ENCODE results near the gene LGALS7B.

The LGALS7B gene

GRCh38 chr19:38830039-38830733 lies 41.2 kb downstream of the LGALS7B start:
- H3K9me2 ChIP-seq (ENCODE audit: low read depth, low read length): no peaks in the 10 kb centered on the region
- peak overlapping the region; percentile 92; the same call in 1 of the 2 replicates for H3K9ac ChIP-seq (ENCODE audit: low read length)
- peak overlapping the region; percentile 89 for H3K4me2 ChIP-seq (ENCODE audit: low read length)
- H2AFZ ChIP-seq (ENCODE audit: low read length): no peak overlapping the region
- H3K27ac ChIP-seq (ENCODE audit: low read depth, low read length, poor library complexity, severe bottlenecking): no peak overlapping the region
- peaks cover 23% of the 10 kb centered on the region for H3K4me1 ChIP-seq (ENCODE audit: insufficient read depth, low read length, severe bottlenecking)
- H3K9me3 ChIP-seq (ENCODE audit: low read length): no peaks in the 10 kb centered on the region
- H3K79me2 ChIP-seq (ENCODE audit: insufficient read depth, low read length): no peaks in the 10 kb centered on the region
- H3K27me3 ChIP-seq (ENCODE audit: insufficient read depth, low read length): no peaks in the 10 kb centered on the region
- TF ChIP-seq EZH2 (IDR thresholded peaks at IDR 0.05; ENCODE audit: borderline replicate concordance, low read length) (no peak), CTCF (IDR thresholded peaks at IDR 0.05; ENCODE audit: low read length) (no peak)
- H3F3A ChIP-seq (ENCODE audit: insufficient read depth, low read length): no peaks in the 10 kb centered on the region
- peak overlapping the region; percentile 80 for H3K4me3 ChIP-seq (ENCODE audit: low read depth, low read length, poor library complexity, severe bottlenecking)
- H4K20me1 ChIP-seq (ENCODE audit: insufficient read depth, low read length): no peaks in the 10 kb centered on the region
- peaks cover 35% of the 10 kb centered on the region for H3K36me3 ChIP-seq (ENCODE audit: insufficient read depth, low read length)

DNA sequence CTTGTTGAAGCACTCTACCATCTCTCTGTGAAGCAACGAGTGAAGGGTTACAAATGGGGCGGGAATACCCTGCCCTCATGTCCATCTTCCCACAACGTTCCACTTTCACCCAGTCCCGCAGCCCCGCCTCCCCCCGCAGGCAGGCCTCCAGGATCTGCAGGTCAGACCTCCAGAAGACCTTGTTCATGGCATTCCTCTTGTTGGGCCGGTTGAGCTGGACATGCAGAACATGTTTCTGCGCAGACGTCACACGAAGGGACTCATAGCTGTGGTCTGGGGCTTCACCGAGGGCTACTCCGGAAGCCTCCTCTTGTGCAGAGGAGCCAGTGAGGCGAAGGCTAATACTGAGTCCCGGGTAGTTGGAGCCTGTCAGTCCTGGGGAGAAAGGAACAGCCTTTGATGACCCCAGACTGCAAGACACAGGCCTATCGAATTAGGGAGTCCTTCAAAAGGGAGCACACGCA lies 42.2 kb downstream of the LGALS7B start:
- H3K27ac ChIP-seq (ENCODE audit: low read depth, low read length, poor library complexity, severe bottlenecking): peak overlapping the region; percentile 69
- H3K9ac ChIP-seq (ENCODE audit: low read length): peak overlapping the region; percentile 92
- H3K27me3 ChIP-seq (ENCODE audit: insufficient read depth, low read length): no peaks in the 10 kb centered on the region
- H3F3A ChIP-seq (ENCODE audit: insufficient read depth, low read length): peaks cover 4% of the 10 kb centered on the region; the same call in 1 of the 2 replicates
- peak overlapping the region; percentile 89 for H3K4me2 ChIP-seq (ENCODE audit: low read length)
- no peaks in the 10 kb centered on the region for H3K9me2 ChIP-seq (ENCODE audit: low read depth, low read length)
- H3K9me3 ChIP-seq (ENCODE audit: low read length): no peaks in the 10 kb centered on the region
- H3K4me3 ChIP-seq (ENCODE audit: low read depth, low read length, poor library complexity, severe bottlenecking): peak overlapping the region; percentile 80
- peaks cover 23% of the 10 kb centered on the region for H3K4me1 ChIP-seq (ENCODE audit: insufficient read depth, low read length, severe bottlenecking)
- no peaks in the 10 kb centered on the region for H4K20me1 ChIP-seq (ENCODE audit: insufficient read depth, low read length)
- peaks cover 41% of the 10 kb centered on the region for H3K36me3 ChIP-seq (ENCODE audit: insufficient read depth, low read length)
- no peak for TF ChIP-seq EZH2 (IDR thresholded peaks at IDR 0.05; ENCODE audit: borderline replicate concordance, low read length)
- TF ChIP-seq CTCF (IDR thresholded peaks at IDR 0.05; ENCODE audit: low read length): no peak
- no peaks in the 10 kb centered on the region for H3K79me2 ChIP-seq (ENCODE audit: insufficient read depth, low read length)
- no peak overlapping the region for H2AFZ ChIP-seq (ENCODE audit: low read length)

GRCh38 chr19:38833092-38833425 lies 44.1 kb downstream of the LGALS7B start:
- no peak for TF ChIP-seq EZH2 (IDR thresholded peaks at IDR 0.05; ENCODE audit: borderline replicate concordance, low read length)
- TF ChIP-seq CTCF (IDR thresholded peaks at IDR 0.05; ENCODE audit: low read length): no peak
- Histone ChIP-seq H3K27me3 (ENCODE audit: insufficient read depth, low read length) (no peaks in the 10 kb centered on the region), H3K4me2 (ENCODE audit: low read length) (no peak overlapping the region), H3K9ac (ENCODE audit: low read length) (no peak overlapping the region), H3K9me3 (ENCODE audit: low read length) (no peaks in the 10 kb centered on the region), H3K9me2 (ENCODE audit: low read depth, low read length) (no peaks in the 10 kb centered on the region), H2AFZ (ENCODE audit: low read length) (no peak overlapping the region), H3K27ac (ENCODE audit: low read depth, low read length, poor library complexity, severe bottlenecking) (peak overlapping the region; percentile 68), H3K4me1 (ENCODE audit: insufficient read depth, low read length, severe bottlenecking) (peaks cover 23% of the 10 kb centered on the region), H3K4me3 (ENCODE audit: low read depth, low read length, poor library complexity, severe bottlenecking) (no peak overlapping the region), H3K36me3 (ENCODE audit: insufficient read depth, low read length) (peaks cover 45% of the 10 kb centered on the region), H4K20me1 (ENCODE audit: insufficient read depth, low read length) (no peaks in the 10 kb centered on the region), H3K79me2 (ENCODE audit: insufficient read depth, low read length) (no peaks in the 10 kb centered on the region), H3F3A (ENCODE audit: insufficient read depth, low read length) (peaks cover 17% of the 10 kb centered on the region)

All from OCI-LY1 (cell line).